Measurements from ENCODE around the gene HACL1. TPM values are rescaled to one million over a fixed set of nuclear protein-coding genes. Genes with fewer than 3 reads are reported as not detected.
A peak's percentile ranks its signal among the peaks of the same experiment; 100 is the strongest.

HACL1 gene
- total RNA-seq, 2 donors from 2014 or later = 25.2 to 25.9 TPM

DNA sequence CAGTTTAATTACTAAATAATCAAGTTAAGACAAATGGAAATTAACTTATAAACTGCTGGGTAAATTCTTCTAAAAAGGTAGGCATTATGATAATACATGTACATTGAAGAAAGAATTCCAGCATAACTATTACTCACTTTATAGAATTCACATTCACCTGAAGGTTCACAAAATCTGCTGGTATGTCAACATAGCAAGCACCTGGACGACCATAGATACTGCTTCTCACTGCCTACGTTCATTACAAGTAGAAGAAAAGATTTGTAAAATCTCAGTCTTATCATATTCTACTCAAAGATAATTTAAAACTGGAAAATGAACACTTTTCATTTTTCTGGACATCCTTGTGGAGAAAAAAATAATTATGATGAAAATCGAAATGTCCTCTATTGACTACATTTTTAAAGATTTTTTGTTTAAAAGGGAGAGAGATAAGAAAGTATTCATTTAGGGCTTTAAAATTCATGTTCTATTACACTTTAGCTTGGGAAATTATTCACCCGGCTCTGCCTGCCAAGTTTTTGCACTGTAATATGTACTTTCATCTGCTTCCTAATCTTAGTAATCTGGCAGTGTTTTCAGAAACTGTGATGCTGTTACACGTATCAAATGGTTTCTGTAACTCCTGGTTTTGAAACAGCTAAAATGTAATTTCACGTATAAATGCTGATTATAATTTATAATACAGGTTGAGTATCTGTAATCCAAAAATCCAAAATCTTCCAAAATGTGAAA, 16.1 kb downstream of the HACL1 start:
- Mint-ChIP-seq H3K27ac (no peak overlapping the region), H3K27me3 (ENCODE audit: low read depth) (no peaks in the 10 kb centered on the region), H3K9me3 (no peaks in the 10 kb centered on the region), H3K4me3 (no peak overlapping the region), H3K36me3 (ENCODE audit: insufficient read depth in 2 of 2) (peaks cover 4 to 14% of the 10 kb centered on the region in 2 donors), H3K4me1 (ENCODE audit: low read depth) (no peaks in the 10 kb centered on the region)
- ATAC-seq (replicated peaks in 1 of 2) (no peak), DNase-seq (no peak)

DNA sequence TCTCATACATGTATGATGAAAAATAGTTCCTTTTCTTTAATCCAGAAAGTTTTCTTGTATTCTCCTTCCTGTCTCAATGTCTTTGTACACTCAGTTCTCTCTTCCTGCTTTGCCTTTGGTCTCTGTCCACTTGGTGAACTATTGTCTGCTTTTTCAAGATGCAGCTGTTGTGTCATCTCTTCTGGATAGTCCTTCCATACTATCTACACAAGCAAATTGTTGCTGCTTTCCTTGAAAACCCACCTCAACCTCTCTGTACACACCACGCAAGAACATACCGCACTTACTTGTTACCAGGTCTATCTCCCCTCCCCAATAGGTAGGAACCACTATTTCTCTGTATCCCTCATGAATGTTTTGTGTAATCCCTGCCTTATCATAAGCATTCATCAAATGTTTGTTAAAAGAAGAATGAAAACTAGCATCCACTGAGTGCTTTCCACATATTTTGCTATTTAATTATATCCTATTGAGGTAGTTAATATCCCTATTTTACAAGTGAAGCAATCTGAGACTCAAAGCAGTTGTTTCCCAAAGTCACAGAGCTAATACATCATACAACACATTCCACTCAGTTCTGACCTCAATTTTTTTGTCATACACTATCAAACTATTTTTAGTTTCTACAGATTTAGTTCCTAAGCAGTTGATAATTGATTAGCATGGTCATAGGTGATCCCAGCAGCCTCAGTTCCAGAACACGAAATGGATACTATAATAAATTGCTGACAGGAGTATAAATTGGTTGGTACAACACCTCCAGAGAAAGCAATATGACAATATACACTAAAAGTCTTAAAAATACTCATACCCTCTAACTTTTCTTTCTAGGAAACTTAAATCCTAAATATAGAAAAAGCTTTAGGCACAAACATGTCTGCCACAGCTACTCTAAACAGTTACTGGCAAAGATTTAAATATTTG, 19.6 kb downstream of the HACL1 start:
- H3K36me3 Mint-ChIP-seq (ENCODE audit: insufficient read depth in 2 of 2) = peaks cover 4 to 19% of the 10 kb centered on the region in 2 donors
- peak overlapping the region; percentile 2 for H3K27ac Mint-ChIP-seq
- no peak for ATAC-seq (replicated peaks in 1 of 2)
- no peaks in the 10 kb centered on the region for H3K4me1 Mint-ChIP-seq (ENCODE audit: low read depth)
- H3K9me3 Mint-ChIP-seq = no peaks in the 10 kb centered on the region
- H3K4me3 Mint-ChIP-seq = no peak overlapping the region
- no peak for DNase-seq
- no peaks in the 10 kb centered on the region for H3K27me3 Mint-ChIP-seq (ENCODE audit: low read depth)

GRCh38 chr3:15579051-15579450, 22.3 kb downstream of the HACL1 start:
- H3K4me3 Mint-ChIP-seq = no peak overlapping the region
- ATAC-seq (replicated peaks in 1 of 2) = no peak
- peak overlapping the region; percentile 60 for H3K27ac Mint-ChIP-seq
- DNase-seq = no peak
- no peaks in the 10 kb centered on the region for H3K27me3 Mint-ChIP-seq (ENCODE audit: low read depth)
- H3K9me3 Mint-ChIP-seq = no peaks in the 10 kb centered on the region
- peaks cover 4 to 13% of the 10 kb centered on the region in 2 donors for H3K36me3 Mint-ChIP-seq (ENCODE audit: insufficient read depth in 2 of 2)
- H3K4me1 Mint-ChIP-seq (ENCODE audit: low read depth) = no peaks in the 10 kb centered on the region

DNA sequence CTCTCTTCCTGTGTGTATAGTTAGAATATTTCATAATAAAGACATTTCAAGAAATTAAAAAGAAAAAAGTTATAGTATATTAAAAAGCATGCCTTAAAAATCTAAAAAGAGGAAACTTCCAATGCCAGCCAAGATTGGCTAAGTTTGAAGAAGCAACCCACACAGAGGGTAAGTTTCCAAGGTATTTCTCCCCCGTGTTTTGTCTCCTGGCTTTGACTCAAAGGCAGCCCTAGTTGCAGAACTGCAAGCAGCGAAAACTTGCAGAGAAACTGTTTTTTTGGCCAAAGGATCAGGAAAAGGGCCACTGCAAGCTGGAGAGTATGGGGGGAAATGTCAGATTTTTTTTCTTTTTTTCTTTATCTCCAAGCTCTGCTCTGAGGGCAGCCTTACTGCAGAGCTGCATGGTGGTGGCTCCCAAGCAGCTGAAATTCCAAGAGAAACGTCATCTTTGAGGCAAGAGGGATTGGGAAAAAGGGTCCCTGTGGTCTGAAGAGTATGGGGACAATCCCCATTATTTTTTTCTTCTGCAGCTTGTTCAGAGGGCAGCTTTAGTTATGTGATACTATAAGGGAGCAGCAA, 23.0 kb downstream of the HACL1 start:
- Mint-ChIP-seq H3K36me3 (ENCODE audit: insufficient read depth in 2 of 2) (peaks cover 4 to 15% of the 10 kb centered on the region in 2 donors), H3K9me3 (no peaks in the 10 kb centered on the region), H3K4me1 (ENCODE audit: low read depth) (no peaks in the 10 kb centered on the region), H3K27ac (no peak overlapping the region), H3K27me3 (ENCODE audit: low read depth) (no peaks in the 10 kb centered on the region), H3K4me3 (no peak overlapping the region)
- ATAC-seq (replicated peaks in 1 of 2) (no peak), DNase-seq (no peak)

DNA sequence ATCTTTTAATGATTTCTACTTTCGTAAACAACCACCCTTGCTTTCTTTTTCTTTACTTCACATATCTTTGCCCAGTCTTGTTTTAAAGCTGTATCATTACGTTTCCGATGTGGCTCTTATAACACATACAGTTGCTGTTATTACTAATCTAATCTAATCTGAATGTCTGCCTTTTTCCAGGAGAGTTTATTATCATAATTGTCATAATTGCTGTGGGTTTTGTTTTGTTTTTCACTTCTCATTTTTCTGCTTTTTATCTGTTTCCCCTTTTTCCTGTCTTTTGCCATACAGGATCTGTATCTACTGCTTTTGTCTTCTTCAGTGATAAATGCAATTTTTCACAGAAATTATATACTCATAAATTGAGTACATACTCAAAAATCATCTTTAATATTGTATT, 24.9 kb downstream of the HACL1 start:
- H3K27ac Mint-ChIP-seq = peak overlapping the region; percentile 44
- DNase-seq (no peak), ATAC-seq (replicated peaks in 1 of 2) (no peak)
- H3K27me3 Mint-ChIP-seq (ENCODE audit: low read depth) = no peaks in the 10 kb centered on the region
- H3K9me3 Mint-ChIP-seq = no peaks in the 10 kb centered on the region
- H3K36me3 Mint-ChIP-seq (ENCODE audit: insufficient read depth in 2 of 2) = peaks cover 2 to 13% of the 10 kb centered on the region in 2 donors
- H3K4me1 Mint-ChIP-seq (ENCODE audit: low read depth) = no peaks in the 10 kb centered on the region
- H3K4me3 Mint-ChIP-seq = no peak overlapping the region

DNA sequence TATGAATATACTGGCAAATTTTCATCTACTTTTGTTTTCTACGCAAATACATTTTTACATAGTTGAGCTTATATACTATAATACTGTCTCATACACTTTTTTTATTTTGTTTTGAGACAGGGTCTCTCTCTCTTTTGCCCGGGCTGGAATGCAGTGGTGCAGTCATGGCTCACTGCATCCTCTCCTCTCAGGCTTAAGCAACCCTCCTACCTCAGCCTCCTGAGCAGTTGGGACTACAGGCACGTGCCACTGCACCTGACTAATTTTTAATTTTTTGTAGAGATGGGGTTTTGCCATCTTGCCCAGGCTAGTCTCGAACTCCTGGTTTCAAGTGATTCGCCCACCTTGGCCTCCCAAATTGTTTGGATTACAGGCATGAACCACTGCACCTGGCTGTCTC, 25.9 kb downstream of the HACL1 start:
- DNase-seq (no peak), ATAC-seq (replicated peaks in 1 of 2) (no peak)
- Mint-ChIP-seq H3K4me3 (no peak overlapping the region), H3K4me1 (ENCODE audit: low read depth) (no peaks in the 10 kb centered on the region), H3K9me3 (no peaks in the 10 kb centered on the region), H3K27ac (no peak overlapping the region), H3K27me3 (ENCODE audit: low read depth) (no peaks in the 10 kb centered on the region), H3K36me3 (ENCODE audit: insufficient read depth in 2 of 2) (peaks cover 2 to 13% of the 10 kb centered on the region in 2 donors)

DNA sequence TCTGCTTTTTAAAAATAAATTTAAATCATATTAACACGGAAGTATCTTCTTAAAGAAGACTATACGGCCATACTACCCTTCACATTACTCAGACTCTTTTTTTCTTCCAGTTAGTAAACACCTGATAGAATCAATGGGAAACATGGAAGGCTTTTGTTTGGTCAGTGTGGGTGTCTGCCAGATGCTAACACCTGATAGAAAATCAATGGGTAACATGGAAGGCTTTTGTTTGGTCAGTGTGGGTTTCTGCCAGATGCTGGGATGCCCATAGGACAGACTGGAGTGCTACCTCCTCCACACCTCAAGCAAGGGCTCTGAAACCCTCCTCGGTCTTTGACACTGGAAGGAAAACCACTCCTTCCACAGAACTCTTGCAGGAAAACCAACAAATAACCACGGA, 29.2 kb downstream of the HACL1 start:
- no peak for ATAC-seq (replicated peaks in 1 of 2)
- Mint-ChIP-seq H3K36me3 (ENCODE audit: insufficient read depth in 2 of 2) (peaks cover 5 to 14% of the 10 kb centered on the region in 2 donors), H3K27ac (no peak overlapping the region), H3K4me3 (no peak overlapping the region), H3K4me1 (ENCODE audit: low read depth) (no peaks in the 10 kb centered on the region), H3K27me3 (ENCODE audit: low read depth) (no peaks in the 10 kb centered on the region), H3K9me3 (no peaks in the 10 kb centered on the region)
- DNase-seq = no peak

GRCh38 chr3:15563190-15563589, 38.2 kb downstream of the HACL1 start:
- DNase-seq (no peak), ATAC-seq (replicated peaks in 1 of 2) (no peak)
- H3K27ac Mint-ChIP-seq = no peak overlapping the region
- H3K36me3 Mint-ChIP-seq (ENCODE audit: insufficient read depth in 2 of 2) = peaks cover 6 to 13% of the 10 kb centered on the region in 2 donors
- H3K4me3 Mint-ChIP-seq = no peak overlapping the region
- no peaks in the 10 kb centered on the region for H3K4me1 Mint-ChIP-seq (ENCODE audit: low read depth)
- no peaks in the 10 kb centered on the region for H3K27me3 Mint-ChIP-seq (ENCODE audit: low read depth)
- no peaks in the 10 kb centered on the region for H3K9me3 Mint-ChIP-seq

- DNase-seq (no peak), ATAC-seq (replicated peaks in 1 of 2) (no peak)
- Mint-ChIP-seq H3K9me3 (no peaks in the 10 kb centered on the region), H3K4me3 (no peak overlapping the region), H3K4me1 (ENCODE audit: low read depth) (no peaks in the 10 kb centered on the region), H3K27me3 (ENCODE audit: low read depth) (no peaks in the 10 kb centered on the region), H3K27ac (no peak overlapping the region), H3K36me3 (ENCODE audit: insufficient read depth in 2 of 2) (peaks cover 6 to 8% of the 10 kb centered on the region in 2 donors)
These were observed 38.8 kb downstream of the HACL1 start for GRCh38 chr3:15562560-15562959.

GRCh38 chr3:15558581-15558980, 42.8 kb downstream of the HACL1 start:
- H3K27me3 Mint-ChIP-seq (ENCODE audit: low read depth) = no peaks in the 10 kb centered on the region
- DNase-seq = no peak
- no peak for ATAC-seq (replicated peaks in 1 of 2)
- peaks cover 3 to 4% of the 10 kb centered on the region in 2 donors for H3K36me3 Mint-ChIP-seq (ENCODE audit: insufficient read depth in 2 of 2)
- no peaks in the 10 kb centered on the region for H3K9me3 Mint-ChIP-seq
- peaks cover 11% of the 10 kb centered on the region for H3K4me1 Mint-ChIP-seq (ENCODE audit: low read depth)
- H3K4me3 Mint-ChIP-seq = no peak overlapping the region
- no peak overlapping the region for H3K27ac Mint-ChIP-seq

DNA sequence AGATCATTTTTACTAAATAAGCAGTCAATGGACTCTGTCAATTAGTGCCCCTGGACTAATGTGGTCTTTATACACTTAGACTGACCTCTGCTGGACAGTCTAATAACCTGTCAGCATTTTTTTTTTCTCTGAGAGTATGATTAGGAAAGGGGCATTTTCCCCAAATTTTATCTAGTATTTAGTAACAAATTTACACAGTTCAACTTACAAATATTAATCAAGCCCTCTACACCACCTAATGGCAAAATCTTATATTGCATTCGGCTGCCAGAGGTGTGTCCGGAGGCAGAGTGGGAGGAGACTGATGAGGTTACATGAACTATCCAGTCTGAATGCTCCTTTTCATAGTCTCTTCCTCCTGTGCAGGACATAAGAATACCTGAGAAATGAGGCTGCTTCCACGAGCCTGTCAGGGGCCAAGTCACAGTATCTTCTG, 43.8 kb downstream of the HACL1 start:
- Mint-ChIP-seq H3K4me1 (ENCODE audit: low read depth) (peaks cover 11% of the 10 kb centered on the region), H3K9me3 (no peaks in the 10 kb centered on the region), H3K27ac (peak overlapping the region; percentile 57), H3K36me3 (ENCODE audit: insufficient read depth in 2 of 2) (no peaks in the 10 kb centered on the region), H3K4me3 (no peak overlapping the region), H3K27me3 (ENCODE audit: low read depth) (no peaks in the 10 kb centered on the region)
- DNase-seq = peak; percentile 51 to 58
- ATAC-seq (replicated peaks in 1 of 2) = peak; percentile 72 to 78

GRCh38 chr3:15556512-15556911, 44.9 kb downstream of the HACL1 start:
- no peaks in the 10 kb centered on the region for H3K27me3 Mint-ChIP-seq (ENCODE audit: low read depth)
- H3K36me3 Mint-ChIP-seq (ENCODE audit: insufficient read depth in 2 of 2) = no peaks in the 10 kb centered on the region
- H3K9me3 Mint-ChIP-seq = no peaks in the 10 kb centered on the region
- peak overlapping the region; percentile 94 for H3K27ac Mint-ChIP-seq
- H3K4me1 Mint-ChIP-seq (ENCODE audit: low read depth) = peaks cover 11% of the 10 kb centered on the region
- H3K4me3 Mint-ChIP-seq = peak overlapping the region in 1 of 2 donors; percentile 62
- DNase-seq (no peak), ATAC-seq (replicated peaks in 1 of 2) (peak; percentile 77 to 79)

DNA sequence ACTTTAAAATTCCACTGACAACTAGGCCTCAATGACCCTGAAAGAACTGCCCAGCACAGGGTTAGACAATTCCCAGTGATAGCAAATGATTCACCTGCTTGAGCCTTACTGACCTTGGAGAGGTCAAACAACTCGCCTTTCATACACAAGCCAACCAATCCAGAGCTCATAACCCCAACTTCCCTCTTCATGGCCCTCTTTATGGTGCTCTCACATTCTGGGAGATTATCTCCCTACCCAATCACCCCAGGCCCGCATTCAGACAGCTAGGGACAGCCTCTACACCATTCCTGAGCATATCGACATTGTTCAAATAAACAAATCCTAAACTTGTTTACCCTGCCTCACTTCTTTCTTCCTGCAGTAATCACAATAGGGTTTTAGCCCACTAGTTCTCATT, 47.6 kb downstream of the HACL1 start:
- Mint-ChIP-seq H3K27ac (no peak overlapping the region), H3K27me3 (ENCODE audit: low read depth) (no peaks in the 10 kb centered on the region), H3K4me3 (no peak overlapping the region)

More for the DNA sequence above, 47.6 kb downstream of the HACL1 start:
- no peak for ATAC-seq (replicated peaks in 1 of 2)
- peaks cover 11% of the 10 kb centered on the region for H3K4me1 Mint-ChIP-seq (ENCODE audit: low read depth)
- no peaks in the 10 kb centered on the region for H3K9me3 Mint-ChIP-seq
- no peak for DNase-seq
- no peaks in the 10 kb centered on the region for H3K36me3 Mint-ChIP-seq (ENCODE audit: insufficient read depth in 2 of 2)

All from activated T-cell treated with anti-CD3 and anti-CD28 coated beads, Interleukin-2, amount 50 U/mL, for 72 hours (primary cell).